Activated CD8-positive, alpha-beta memory T cell treated with anti-CD3 and anti-CD28 coated beads, Interleukin-2, amount 10 ng/mL, durations not matched to agents 7 days and 5 days (primary cell): Measurements from ENCODE around the gene FMNL3. TPM values are rescaled to one million over a fixed set of nuclear protein-coding genes. Genes with fewer than 3 reads are reported as not detected.
A peak's percentile ranks its signal among the peaks of the same experiment; 100 is the strongest.

Experiments
- ATAC-seq: fragments of 150-1000 bp; cut with Tn5 transposase; one replicate; pipeline ENCODE4 v1.10.0; 2021; ENCODE audit warnings: moderate library complexity
- CTCF ChIA-PET: fragments of 350-600 bp; sonication (Branson Sonifier 250); formaldehyde crosslinking; loops from one replicate; lab custom pipeline; 2021; ENCODE audit warnings: antibody characterized with exemption; lab: Charles Lee
- DNase-seq: peaks from one replicate; pipeline ENCODE4 v3.0.0-alpha.2; 2020
- H3K27ac Mint-ChIP-seq: one replicate; pipeline ENCODE4 v1.8.0; 2021; ENCODE audit warnings: mild to moderate bottlenecking, mixed read lengths
- H3K27me3 Mint-ChIP-seq: one replicate; pipeline ENCODE4 v1.8.0; 2021; ENCODE audit warnings: mixed read lengths
- H3K36me3 Mint-ChIP-seq: one replicate; pipeline ENCODE4 v1.8.0; 2021; ENCODE audit warnings: mild to moderate bottlenecking, mixed read lengths
- H3K4me1 Mint-ChIP-seq: one replicate; pipeline ENCODE4 v1.8.0; 2021; ENCODE audit warnings: mixed read lengths
- H3K4me3 Mint-ChIP-seq: one replicate; pipeline ENCODE4 v1.8.0; 2021; ENCODE audit warnings: mild to moderate bottlenecking, moderate library complexity, mixed read lengths
- H3K9me3 Mint-ChIP-seq: one replicate; pipeline ENCODE4 v1.8.0; 2022; ENCODE audit warnings: low read depth, mixed read lengths
- total RNA-seq, 2 experiments: library from RNA; stranded (reverse); gene quantifications; one replicate each; pipeline ENCODE4 v1.2.3, GENCODE V29; 2021

The FMNL3 gene
- total RNA-seq, 2 experiments from 2014 or later, result 44.2 to 50.5 TPM

DNA sequence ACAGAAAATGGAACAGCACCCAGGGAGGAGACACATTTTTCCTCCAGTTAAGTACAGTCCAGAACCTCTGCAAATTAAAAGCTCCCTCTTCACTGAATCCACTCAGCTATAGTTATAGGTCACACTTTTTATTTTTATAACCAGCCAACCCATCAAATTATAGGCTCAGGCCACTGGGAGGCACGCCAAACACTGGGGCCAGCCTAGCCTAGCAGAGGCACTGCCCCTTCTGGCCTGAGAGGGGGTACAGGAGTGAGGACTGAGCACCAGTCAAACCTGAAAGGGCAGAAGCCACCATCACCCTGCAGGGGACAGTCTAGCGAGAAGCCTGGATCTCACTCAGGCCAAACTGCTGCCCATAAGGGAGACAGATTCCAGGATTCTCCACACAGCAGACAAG, 19.3 kb downstream of the FMNL3 start:
- Mint-ChIP-seq H3K9me3 (no peaks in the 10 kb centered on the region), H3K36me3 (peaks cover 4% of the 10 kb centered on the region), H3K27me3 (no peaks in the 10 kb centered on the region), H3K4me1 (peaks cover 31% of the 10 kb centered on the region), H3K4me3 (no peak overlapping the region), H3K27ac (no peak overlapping the region)
- DNase-seq (no peak), ATAC-seq (no peak)
- CTCF ChIA-PET, result interaction anchor here (0.5 to 4.6 kb wide), 4 partner anchors 18 to 953 kb away, joined by 3 to 16 read pairs (median 4); no protein-coding TSS in a partner anchor

DNA sequence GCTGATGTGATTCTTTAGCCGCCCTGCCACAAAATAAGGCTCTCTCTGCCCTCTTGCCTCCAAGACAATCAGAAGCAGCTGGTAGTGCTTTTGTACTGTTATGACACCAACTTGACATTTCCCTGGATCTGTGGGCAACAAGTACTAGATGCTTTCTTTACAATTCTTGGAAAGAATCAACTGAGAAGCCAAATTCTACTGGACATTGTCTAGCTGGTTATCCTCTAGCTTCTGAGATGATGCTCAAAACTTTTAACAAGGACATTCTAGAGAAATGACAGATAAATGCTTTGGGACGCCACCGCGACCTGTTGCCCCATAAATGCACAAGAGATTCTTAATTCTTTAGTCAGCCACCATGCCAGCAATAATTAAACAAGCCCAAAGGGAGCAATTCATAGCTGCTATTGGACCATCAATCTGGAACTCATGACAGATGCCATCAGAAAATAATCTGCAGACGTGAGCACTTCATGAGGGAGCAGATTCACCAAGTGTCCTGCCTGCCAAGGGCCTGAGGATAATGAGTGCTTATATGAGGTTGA, 22.8 kb downstream of the FMNL3 start:
- Mint-ChIP-seq H3K27ac (no peak overlapping the region), H3K9me3 (no peaks in the 10 kb centered on the region), H3K4me3 (no peak overlapping the region), H3K27me3 (no peaks in the 10 kb centered on the region), H3K36me3 (peaks cover 1% of the 10 kb centered on the region), H3K4me1 (peaks cover 29% of the 10 kb centered on the region)
- ATAC-seq, result no peak
- CTCF ChIA-PET, result interaction anchor here (1.4 kb wide), 1 partner anchor 10 kb away, joined by 5 read pairs; no protein-coding TSS in a partner anchor
- DNase-seq, result no peak

DNA sequence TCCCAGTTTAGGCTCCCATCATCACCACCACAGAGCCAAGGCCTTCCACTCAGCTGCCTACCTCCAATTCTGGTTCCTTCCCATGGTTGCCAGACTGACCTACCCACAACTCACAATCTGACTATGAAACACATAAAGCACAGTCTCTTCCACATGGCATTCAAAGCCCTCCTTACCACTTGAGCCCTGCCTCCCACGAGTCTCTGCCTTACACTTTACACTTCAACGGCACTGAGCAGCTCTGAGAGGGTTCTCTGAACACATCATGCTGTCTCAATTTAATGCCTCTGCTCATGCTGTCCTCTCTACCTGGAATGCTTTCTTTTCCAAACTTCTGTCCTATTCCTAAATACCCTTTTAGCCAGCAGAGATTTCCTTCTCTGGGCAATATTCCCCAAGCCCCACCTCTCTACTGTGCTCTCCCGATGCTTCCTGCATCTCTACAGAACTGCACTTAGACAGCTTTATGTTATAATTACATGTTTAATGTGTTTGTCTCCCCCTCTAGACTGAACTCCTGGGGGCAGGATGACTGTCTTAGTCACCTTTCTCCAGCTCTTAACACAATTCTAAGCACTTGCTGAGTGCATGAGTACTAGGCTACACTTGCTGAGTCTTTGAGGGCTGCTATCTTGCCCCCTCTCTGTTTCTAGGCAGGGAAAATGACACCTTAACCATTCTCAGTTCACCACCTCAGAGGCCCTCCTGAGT, 23.5 kb downstream of the FMNL3 start:
- Mint-ChIP-seq H3K36me3 (peaks cover 1% of the 10 kb centered on the region), H3K4me3 (no peak overlapping the region), H3K27me3 (no peaks in the 10 kb centered on the region), H3K4me1 (peaks cover 27% of the 10 kb centered on the region), H3K9me3 (no peaks in the 10 kb centered on the region), H3K27ac (no peak overlapping the region)
- ATAC-seq (peak; percentile 16), DNase-seq (no peak)
- CTCF ChIA-PET, result interaction anchor here (0.9 to 1.4 kb wide), 3 partner anchors 9 to 131 kb away, joined by 3 to 5 read pairs (median 3); partner anchors contain the start of gene TMBIM6

- Mint-ChIP-seq H3K27me3 (no peaks in the 10 kb centered on the region), H3K36me3 (no peaks in the 10 kb centered on the region), H3K4me3 (no peak overlapping the region), H3K27ac (no peak overlapping the region), H3K4me1 (peaks cover 35% of the 10 kb centered on the region), H3K9me3 (no peaks in the 10 kb centered on the region)
- DNase-seq (no peak), ATAC-seq (no peak)
- CTCF ChIA-PET, result interaction anchor here (0.7 to 1.2 kb wide), 2 partner anchors 19 to 180 kb away, joined by 3 to 6 read pairs; no protein-coding TSS in a partner anchor
These were observed 27.1 kb downstream of the FMNL3 start for GRCh38 chr12:49680075-49680474.

DNA sequence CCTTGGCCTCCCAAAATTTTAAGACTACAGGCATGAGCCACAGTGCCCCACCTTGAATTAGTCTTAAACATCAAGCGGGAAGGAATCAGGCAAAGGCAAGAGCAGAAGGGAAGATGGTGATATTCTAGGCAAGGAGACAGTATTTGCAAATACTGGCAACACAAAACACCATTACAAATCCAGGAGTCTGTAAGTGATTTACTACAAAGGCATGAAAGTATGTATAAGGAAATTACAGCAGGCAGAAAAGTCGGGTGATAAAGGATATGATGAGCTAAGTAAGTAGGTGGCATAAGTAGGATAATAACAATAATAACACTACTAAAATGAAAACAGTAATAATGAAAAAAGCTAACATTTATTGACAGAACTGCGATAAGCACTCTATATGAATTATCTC, 28.5 kb downstream of the FMNL3 start:
- DNase-seq (no peak), ATAC-seq (no peak)
- CTCF ChIA-PET, result interaction anchor here (0.6 to 1.2 kb wide), 3 partner anchors 13 to 81 kb away, joined by 3 to 4 read pairs (median 3); no protein-coding TSS in a partner anchor
- Mint-ChIP-seq H3K27ac (no peak overlapping the region), H3K4me3 (no peak overlapping the region), H3K4me1 (peaks cover 36% of the 10 kb centered on the region), H3K9me3 (no peaks in the 10 kb centered on the region), H3K36me3 (no peaks in the 10 kb centered on the region), H3K27me3 (no peaks in the 10 kb centered on the region)

- Mint-ChIP-seq H3K36me3 (no peaks in the 10 kb centered on the region), H3K9me3 (no peaks in the 10 kb centered on the region), H3K27ac (no peak overlapping the region), H3K4me1 (peaks cover 66% of the 10 kb centered on the region), H3K4me3 (no peak overlapping the region), H3K27me3 (no peaks in the 10 kb centered on the region)
- ATAC-seq (no peak), DNase-seq (no peak)
- CTCF ChIA-PET, result interaction anchor here (0.9 to 3.8 kb wide), 10 partner anchors 9 to 32 kb away, joined by 3 to 19 read pairs (median 4); partner anchors contain the start of gene FMNL3
These were observed 32.1 kb downstream of the FMNL3 start for GRCh38 chr12:49675137-49675536.

DNA sequence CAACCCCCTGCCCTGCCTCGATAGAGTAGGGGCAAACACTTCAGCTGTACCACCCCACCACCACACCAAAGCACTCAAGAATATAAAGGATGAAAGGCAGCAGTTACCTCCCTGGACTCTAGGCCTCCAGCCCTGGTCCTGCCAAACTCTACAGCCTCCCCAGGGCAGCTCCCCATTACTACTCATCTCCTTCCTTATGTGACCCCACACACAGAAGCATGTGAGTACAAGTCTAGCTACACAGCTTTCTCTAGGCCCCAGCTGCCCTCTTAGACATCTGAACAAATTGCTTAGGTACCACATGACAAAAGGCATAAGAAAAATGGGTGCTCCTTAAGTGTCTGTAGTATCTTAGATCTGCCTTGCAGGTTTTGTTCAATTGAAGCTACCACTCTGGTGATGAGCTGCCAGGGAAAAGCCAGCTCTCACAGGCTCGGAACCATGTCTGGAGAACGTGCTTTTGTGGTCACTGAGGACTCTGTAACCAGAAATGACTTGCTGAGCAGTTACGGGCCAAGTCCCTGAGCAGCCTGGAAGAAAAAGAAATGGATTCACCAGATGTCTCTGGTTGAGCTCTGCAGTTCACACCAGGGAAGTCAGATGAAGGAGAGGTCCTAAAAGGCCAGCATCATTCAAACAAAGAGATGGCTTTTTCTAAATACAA, 32.8 kb downstream of the FMNL3 start:
- Mint-ChIP-seq H3K9me3 (no peaks in the 10 kb centered on the region), H3K27me3 (no peaks in the 10 kb centered on the region), H3K27ac (peak overlapping the region; percentile 75), H3K4me1 (peaks cover 70% of the 10 kb centered on the region), H3K36me3 (peaks cover 2% of the 10 kb centered on the region), H3K4me3 (no peak overlapping the region)
- no peak for DNase-seq
- ATAC-seq, result no peak
- CTCF ChIA-PET, result interaction anchor here (0.7 to 5.5 kb wide), 12 partner anchors 9 to 67 kb away, joined by 3 to 24 read pairs (median 4); partner anchors contain the start of genes FMNL3 and TMBIM6

DNA sequence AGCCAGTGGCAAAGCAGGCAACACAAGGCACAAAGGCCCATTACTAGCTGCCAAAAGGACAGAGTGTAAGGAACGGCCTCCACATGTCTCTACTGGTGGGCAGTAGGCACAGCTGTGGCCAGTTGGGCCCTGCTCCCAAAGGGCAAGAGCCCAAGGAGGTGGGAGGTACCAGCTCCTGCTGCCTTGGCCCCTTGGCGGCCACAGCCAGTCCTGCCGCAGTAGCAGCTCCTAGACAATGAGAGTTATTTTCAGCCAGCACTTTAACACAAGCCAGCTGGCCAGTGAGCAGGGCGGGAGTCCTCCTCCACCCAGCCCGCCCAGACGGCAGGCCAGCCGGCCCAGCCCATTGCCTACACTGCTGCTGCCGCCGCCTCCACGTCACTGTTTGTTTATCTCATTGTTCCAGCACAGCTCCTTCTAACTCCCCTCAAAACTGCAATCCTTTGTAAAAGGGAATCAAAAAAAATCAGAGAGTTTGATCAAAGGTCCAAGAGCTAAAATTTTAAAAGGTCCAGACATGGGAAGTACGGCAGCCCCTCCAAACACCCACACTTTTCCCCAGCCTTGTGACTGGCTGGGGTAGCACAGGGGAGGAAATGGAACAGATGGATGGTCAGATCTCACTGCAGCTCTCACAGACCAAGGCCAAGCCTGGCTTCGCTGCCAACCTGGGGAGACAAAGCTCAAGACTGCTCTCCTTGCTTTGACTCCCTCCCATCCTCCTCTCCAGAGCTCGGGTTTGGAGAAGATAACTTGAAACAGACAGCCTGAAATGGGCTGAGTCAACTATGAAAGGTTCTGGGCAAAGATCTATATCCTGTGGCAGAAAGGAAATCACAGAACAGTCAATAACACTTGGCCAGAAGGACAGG, 33.5 kb downstream of the FMNL3 start:
- H3K27ac Mint-ChIP-seq, result peak overlapping the region; percentile 75
- CTCF ChIA-PET, result interaction anchor here (0.7 to 5.5 kb wide), 12 partner anchors 10 to 89 kb away, joined by 3 to 24 read pairs (median 6); partner anchors contain the start of gene TMBIM6

GRCh38 chr12:49672301-49673217, 34.6 kb downstream of the FMNL3 start:
- no peak overlapping the region for H3K4me3 Mint-ChIP-seq
- CTCF ChIA-PET, result interaction anchor here (0.8 to 5.5 kb wide), 10 partner anchors 9 to 90 kb away, joined by 3 to 28 read pairs (median 8); partner anchors contain the start of genes FMNL3 and TMBIM6
- no peak for ATAC-seq
- peaks cover 4% of the 10 kb centered on the region for H3K36me3 Mint-ChIP-seq
- peak overlapping the region; percentile 91 for H3K27ac Mint-ChIP-seq
- H3K9me3 Mint-ChIP-seq, result no peaks in the 10 kb centered on the region
- DNase-seq, result no peak
- H3K27me3 Mint-ChIP-seq, result no peaks in the 10 kb centered on the region
- peaks cover 80% of the 10 kb centered on the region for H3K4me1 Mint-ChIP-seq

More for the DNA sequence above, 33.5 kb downstream of the FMNL3 start:
- Mint-ChIP-seq H3K4me1 (peaks cover 70% of the 10 kb centered on the region), H3K36me3 (peaks cover 2% of the 10 kb centered on the region), H3K9me3 (no peaks in the 10 kb centered on the region), H3K4me3 (no peak overlapping the region), H3K27me3 (no peaks in the 10 kb centered on the region)
- DNase-seq, result no peak
- ATAC-seq, result no peak

GRCh38 chr12:49671031-49671765, 36.0 kb downstream of the FMNL3 start:
- ATAC-seq (peak; percentile 85), DNase-seq (peak; percentile 76)
- peaks cover 6% of the 10 kb centered on the region for H3K36me3 Mint-ChIP-seq
- no peaks in the 10 kb centered on the region for H3K27me3 Mint-ChIP-seq
- H3K4me3 Mint-ChIP-seq, result peak overlapping the region; percentile 40
- H3K4me1 Mint-ChIP-seq, result peaks cover 78% of the 10 kb centered on the region
- peak overlapping the region; percentile 91 for H3K27ac Mint-ChIP-seq
- no peaks in the 10 kb centered on the region for H3K9me3 Mint-ChIP-seq
- CTCF ChIA-PET, result interaction anchor here (0.7 to 5.5 kb wide), 10 partner anchors 9 to 35 kb away, joined by 3 to 28 read pairs (median 4); partner anchors contain the start of gene FMNL3

DNA sequence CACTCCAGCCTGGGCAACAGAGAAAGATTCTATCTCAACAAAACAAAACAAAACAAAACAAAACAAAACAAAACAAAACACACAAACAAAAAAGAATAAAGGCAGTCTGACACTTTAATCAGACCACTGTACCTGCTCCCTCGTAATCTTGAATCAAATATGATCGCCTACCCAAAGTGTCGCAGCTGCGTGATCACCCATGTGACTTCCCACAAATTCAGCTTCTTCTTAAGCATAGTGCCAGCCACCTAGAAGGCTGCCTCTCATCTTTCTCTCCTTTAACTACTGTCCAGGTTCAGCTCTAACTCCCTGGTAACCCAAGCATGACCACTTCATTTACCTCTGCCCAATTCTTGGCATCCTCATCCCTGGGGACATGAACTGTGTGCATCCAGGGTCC, 37.4 kb downstream of the FMNL3 start:
- H3K36me3 Mint-ChIP-seq, result peaks cover 6% of the 10 kb centered on the region
- no peaks in the 10 kb centered on the region for H3K9me3 Mint-ChIP-seq
- H3K27me3 Mint-ChIP-seq, result no peaks in the 10 kb centered on the region
- peaks cover 71% of the 10 kb centered on the region for H3K4me1 Mint-ChIP-seq
- CTCF ChIA-PET, result interaction anchor here (1.3 to 5.5 kb wide), 6 partner anchors 16 to 36 kb away, joined by 3 to 28 read pairs (median 6); partner anchors contain the start of gene FMNL3
- no peak overlapping the region for H3K4me3 Mint-ChIP-seq
- H3K27ac Mint-ChIP-seq, result peak overlapping the region; percentile 69
- ATAC-seq (no peak), DNase-seq (no peak)
